Kidney capillary endothelial cell (primary cell): ENCODE measurements around the gene FANCM.
A peak's percentile ranks its signal among the peaks of the same experiment; 100 is the strongest.
"Not testable (repeated sequence)": the region's sequence is repeated elsewhere in the genome, so short reads cannot be mapped to it uniquely, and the experiment has no call there.

Experiments
- DNase-seq: peaks from one replicate; pipeline ENCODE4 v3.0.0-alpha.2; 2018; ENCODE audit warnings: low spot score

The FANCM gene

GRCh38 chr14:45135659-45136395 lies at the start of gene FANCM:
Gene FANCM (plus strand): TSS chr14:45135930. CDS start chr14:45136032, 102 bp downstream.
- peak; percentile 97 for DNase-seq

DNA sequence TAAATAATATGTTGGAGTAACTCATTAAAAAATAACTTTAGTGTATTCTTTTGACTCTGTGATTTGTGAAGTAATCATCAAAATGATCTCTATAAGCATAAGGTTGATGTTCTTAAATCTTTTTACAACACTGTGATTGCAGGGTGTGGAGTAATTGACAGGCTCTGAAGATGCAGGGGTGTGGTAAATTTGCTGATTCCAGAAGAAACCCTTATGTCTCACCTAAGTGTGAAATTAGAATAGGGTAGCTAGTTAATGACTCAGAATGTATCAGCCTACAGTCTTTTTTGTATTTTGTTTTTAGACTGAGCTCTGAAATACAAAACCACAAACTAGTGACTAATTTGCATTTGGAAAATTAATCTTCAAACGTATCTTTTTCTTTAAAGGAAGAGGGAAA lies 45.9 kb upstream of the FANCM start:
- DNase-seq, result no peak

- peak; percentile 29 for DNase-seq
Measured at GRCh38 chr14:45091710-45092109, 44.0 kb upstream of the FANCM start.

DNA sequence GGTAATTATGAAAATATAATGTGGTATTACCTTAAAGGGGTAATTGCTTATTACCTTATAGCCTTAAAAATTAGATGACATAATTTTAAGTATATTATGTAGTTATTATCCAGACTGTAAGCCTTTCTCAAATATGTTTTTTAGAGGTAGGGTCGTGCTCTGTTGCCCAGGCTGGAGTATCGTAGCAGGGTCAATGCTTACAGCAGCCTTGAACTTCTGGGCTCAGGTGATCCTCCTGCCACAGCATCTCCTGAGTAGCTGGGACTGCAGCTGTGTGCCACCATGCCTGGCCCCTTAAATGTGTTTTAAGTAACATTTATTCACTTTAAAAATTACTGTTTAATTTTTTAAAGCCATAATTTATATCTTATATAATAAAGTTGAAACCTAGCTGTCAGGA lies 41.5 kb upstream of the FANCM start:
- no peak for DNase-seq

DNA sequence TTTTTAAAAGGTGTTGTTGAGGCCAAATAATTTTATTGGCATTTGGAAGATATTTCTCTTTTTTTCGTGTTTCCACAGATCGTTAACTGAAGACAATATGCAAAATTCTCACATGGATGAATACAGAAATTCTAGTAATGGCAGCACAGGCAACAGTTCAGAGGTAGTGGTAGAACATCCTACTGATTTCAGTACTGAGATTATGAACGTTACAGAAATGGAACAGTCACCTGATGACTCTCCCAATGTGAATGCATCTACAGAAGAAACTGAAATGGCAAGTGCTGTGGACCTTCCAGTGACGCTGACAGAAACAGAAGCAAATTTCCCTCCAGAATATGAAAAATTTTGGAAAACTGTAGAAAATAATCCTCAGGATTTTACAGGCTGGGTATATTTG lies 40.6 kb upstream of the FANCM start:
- no peak for DNase-seq

- no peak for DNase-seq
Measured at GRCh38 chr14:45096218-45096617, 39.5 kb upstream of the FANCM start.

- DNase-seq, result no peak
Measured at GRCh38 chr14:45103806-45104205, 31.9 kb upstream of the FANCM start.

DNA sequence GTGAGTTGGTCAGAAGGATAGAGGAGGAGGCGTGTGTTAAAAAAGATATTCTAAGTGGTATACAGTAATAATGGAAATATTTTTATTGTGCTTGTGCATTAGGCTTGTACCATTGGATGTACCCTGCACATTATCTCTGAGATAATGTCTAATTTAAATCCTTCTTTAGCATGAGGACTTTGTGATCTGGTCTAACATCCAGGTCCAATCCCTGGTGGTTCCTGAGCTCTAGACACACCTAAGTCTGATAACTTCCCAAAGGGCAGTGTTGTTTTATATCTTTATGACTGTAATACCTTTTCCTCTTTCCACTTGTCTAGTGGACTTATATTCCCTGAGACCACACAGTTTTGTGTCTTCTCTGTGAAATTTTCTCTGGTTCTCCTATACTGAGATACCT lies 31.2 kb upstream of the FANCM start:
- no peak for DNase-seq

DNA sequence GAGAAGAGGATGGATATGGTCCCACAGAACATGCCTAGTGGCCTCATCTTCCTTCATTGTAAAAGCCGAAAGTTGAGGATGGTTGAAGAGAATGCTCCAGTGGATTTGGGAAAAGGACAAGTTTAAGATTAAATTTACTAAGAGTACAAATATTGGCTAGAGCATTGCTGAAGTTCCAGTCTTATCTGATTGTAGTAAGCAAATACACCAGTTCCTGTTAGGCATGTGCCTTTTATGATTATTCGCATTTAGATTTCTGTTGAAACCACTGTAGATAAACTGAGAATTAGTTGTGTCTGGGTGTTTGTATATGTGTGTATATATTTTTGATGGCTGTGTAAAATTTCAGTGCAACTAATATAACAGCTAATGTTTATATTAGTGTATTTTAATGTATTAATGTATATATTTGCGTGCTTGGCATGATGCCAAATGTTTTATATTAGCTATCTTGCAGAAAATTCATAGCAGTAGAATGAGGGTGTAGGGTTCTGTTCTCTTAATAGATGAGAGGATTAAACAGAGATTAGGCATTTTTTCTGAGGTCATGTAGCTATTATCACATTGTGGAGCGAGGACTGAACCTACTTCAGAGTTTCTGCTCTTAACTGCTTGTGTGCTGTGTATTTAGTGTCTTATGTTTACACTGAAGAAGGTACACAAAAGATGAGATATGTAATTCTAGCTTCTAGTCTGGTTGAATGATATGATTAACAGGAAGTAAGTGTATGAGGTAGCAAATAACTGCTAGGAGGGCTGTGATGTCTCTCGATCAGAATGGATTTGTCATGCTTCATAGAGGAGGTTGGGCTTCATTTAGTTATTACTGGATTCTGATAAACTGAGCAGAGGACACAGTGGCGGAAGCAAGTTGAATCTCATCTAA lies 22.6 kb upstream of the FANCM start:
- peak; percentile 29 for DNase-seq

- no peak for DNase-seq
Measured at GRCh38 chr14:45114327-45114726, 21.4 kb upstream of the FANCM start.

DNA sequence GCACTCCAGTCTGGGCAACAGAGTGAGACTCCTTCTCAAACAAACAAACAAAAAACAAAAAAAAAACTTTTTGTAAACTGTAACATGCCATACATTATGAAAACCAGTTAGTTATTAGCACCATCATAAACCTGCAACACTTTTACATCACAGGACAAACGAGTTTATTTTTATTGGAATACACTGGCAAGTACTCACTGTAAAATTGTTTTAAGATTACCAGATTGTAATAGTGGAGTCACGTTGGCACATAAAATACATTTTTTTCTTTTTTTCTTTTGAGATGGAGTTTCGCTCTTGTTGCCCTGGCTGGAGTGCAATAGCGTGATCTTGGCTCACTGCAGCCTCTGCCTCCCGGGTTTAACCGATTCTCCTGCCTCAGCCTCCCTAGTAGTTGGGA lies 17.1 kb upstream of the FANCM start:
- DNase-seq, result no peak

GRCh38 chr14:45120096-45120495 lies 15.6 kb upstream of the FANCM start:
- no peak for DNase-seq

DNA sequence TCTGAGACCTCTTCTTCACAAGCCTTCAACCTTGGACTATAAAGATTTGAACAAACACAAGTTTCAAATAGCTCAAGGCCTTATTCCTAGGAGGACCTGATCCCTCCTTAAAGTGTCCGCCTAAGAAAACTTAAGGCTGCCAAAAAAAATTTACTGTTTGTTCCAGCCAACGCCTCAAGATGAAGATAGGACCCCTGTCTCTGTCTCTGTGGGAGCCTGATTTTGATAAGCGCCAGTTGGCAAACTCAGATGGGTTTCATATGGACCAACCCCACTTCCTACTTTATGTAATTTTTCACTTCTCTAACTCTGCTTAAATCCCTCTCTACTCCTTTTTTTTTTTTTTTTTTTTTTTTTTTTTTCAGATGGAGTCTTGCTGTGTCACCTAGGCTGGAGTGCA lies 12.5 kb upstream of the FANCM start:
- DNase-seq, result no peak

DNA sequence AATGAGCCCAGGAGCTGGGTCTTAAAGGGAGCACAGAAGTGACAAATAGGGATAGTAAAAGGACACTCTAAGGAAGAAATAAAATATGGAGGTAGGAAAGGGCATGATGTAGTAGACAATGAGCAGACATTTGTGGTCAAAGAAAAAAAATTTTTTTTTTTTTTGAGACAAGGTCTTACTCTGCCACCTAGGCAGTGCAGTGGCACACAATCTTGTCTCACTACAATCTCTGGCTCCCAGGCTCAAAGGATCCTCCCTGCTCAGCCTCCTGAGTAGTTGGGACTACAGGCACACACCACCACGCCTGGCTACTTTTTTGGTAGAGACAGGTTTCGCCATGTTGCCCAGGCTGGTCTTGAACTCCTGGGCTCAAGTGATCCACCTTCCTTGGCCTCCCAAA lies 10.0 kb upstream of the FANCM start:
- DNase-seq, result no peak

DNA sequence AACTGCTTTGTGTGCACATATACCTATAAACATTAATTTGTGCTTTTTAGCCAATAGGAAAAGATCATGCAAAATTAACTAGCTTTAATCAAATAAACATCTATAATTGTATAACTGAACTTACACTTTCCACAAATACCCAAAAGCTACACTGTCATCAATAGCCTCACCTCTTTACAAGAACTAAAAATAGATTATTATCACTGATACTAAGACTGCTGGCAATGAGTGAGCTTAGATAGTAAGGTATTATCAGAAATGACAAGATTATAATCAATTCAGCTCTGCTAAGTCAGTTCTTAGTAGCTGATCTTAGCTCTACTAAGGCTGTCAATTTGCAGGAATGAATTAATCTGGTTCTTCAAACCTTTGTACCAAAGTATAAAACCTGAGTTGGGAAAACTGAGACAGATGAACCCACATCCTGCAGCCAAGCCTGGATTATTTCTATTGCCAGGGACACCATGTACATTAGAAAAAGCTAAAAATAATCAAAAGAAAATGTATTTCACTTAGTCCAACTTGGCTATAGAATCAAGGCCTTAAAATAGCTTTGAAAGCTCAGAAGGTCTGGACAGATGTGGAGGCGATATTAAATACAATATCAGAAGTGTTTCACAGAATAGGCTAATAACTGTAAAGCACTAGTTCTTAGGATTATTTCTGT lies 6.6 kb upstream of the FANCM start:
- no peak for DNase-seq

DNA sequence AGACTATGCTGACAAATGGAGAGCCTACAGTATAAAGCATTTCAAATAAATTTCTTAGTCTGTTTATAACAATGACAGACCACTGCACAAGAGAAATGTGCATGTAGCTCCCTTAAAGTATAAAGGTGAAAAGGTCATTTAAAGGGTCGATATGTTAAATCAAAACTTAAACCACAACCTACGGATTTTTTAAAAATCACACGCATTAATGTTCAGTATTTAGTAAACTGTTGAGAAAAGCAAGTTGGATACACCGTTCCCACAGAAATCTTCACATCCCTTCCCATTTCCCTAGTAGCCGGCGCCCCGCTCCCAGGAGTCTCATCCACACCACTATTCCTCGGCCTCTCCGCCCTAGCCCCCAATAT lies 2.1 kb upstream of the FANCM start:
- peak; percentile 1 for DNase-seq

DNA sequence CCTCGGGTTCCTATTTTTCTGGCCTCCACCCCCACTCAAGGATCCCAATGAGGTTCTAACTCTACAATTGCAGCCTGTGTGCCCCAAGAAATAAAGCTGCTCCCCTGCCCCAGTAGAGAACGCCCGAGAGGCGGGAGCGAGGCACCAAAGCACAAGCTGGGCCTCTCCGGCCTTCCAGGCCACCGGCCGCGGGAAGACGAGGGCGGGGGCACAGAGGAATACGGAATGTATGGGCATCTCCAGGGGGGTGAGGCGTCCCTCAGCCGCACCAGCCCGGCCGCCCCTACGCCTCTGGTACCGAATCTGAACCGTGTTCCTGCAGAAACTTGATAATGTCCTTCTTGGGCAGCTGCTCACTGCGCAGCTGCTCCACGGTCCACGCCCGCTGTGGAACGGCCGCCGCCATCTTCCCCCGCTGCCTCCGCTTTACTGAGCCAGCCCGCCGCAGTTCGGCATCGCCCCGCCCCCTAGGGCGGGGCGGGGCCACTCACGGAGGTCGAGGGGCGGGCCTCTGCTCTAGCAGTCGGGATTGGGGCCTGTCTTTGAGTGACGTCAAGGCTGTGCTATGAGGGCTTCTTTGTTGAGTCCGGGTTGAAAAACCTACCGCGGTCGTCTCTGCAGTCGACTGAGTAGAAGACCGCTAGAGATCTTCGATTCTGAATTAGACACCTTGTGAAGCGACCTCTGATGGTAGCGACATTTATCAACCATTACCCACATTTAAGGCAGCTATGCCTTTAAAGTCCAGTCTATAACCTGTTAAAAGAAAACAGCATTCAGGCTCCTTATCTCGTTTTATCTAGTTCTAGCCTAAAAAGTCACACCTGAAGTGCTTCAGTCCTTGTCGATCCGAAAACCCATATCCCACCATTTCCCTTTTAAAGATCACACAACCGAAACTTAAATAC lies 1.4 kb upstream of the FANCM start, which contains the start of gene FKBP3:
Gene FKBP3, minus strand, starts transcription at position 431 of the 908 bp plus-strand sequence. Its CDS starts 25 bp downstream, at position 406.
- peak; percentile 98 for DNase-seq

GRCh38 chr14:45135156-45135555 lies 574 bp upstream of the FANCM start:
- DNase-seq, result no peak

- DNase-seq, result peak; percentile 12
Measured at GRCh38 chr14:45136399-45136798, 669 bp downstream of the FANCM start.

GRCh38 chr14:45140661-45141187 lies 5.0 kb downstream of the FANCM start:
- DNase-seq, result no peak

DNA sequence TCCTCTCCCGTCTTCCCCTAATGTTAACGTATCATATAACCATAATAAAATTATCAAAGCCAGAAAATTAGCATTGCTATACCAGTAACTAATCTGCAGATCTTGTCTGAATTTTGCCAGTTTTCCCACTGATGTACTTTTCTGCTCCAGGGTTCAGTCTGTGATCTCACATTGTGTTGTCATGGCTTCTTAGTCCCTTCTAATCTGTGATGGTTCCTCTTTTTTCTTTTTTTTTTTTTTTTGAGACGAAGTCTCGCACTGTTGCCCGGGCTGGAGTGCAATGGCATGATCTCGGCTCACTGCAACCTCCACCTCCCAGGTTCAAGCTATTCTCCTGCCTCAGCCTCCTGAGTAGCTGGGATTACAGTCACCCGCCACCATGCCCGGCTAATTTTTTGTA lies 6.4 kb downstream of the FANCM start:
- not testable (repeated sequence) for DNase-seq
